ENCODE results near the gene DPP9.

- no peak for TF ChIP-seq CTCF (IDR thresholded peaks at IDR 0.05; ENCODE audit: low read depth, low read length, poor library complexity, severe bottlenecking)
- no peak for TF ChIP-seq EZH2phosphoT487 (IDR thresholded peaks at IDR 0.05; ENCODE audit: borderline replicate concordance, low read length)
These were observed 85.3 kb downstream of the DPP9 start for GRCh38 chr19:4638317-4638716.

Data from DOHH2 (cell line).